Hepatocyte (in vitro differentiated cells): ENCODE measurements around the gene ING5.

Experiments
- CTCF ChIP-seq: fragments of 200-600 bp; sonication (generic); IDR thresholded peaks from 2 replicates; pipeline ENCODE4 v1.5.1; 2016; ENCODE audit warnings: antibody characterized with exemption, mild to moderate bottlenecking; ENCODE audit not compliant: poor library complexity
- EZH2 ChIP-seq: fragments of 200-600 bp; sonication (generic); IDR thresholded peaks from 2 replicates; pipeline ENCODE4 v1.6.1; 2016; ENCODE audit warnings: antibody characterized with exemption, mild to moderate bottlenecking, borderline replicate concordance
- EZH2phosphoT487 ChIP-seq: fragments of 200-600 bp; sonication (generic); IDR thresholded peaks from one replicate; pipeline ENCODE4 v1.6.1; 2018; ENCODE audit warnings: antibody characterized with exemption, mild to moderate bottlenecking, low read depth, moderate library complexity; ENCODE audit not compliant: unreplicated experiment, severe bottlenecking

GRCh38 chr2:241692448-241692847 lies 9.4 kb upstream of the ING5 start:
- no peak for TF ChIP-seq EZH2phosphoT487
- no peak for TF ChIP-seq CTCF
- TF ChIP-seq EZH2 = no peak
